ENCODE data around the gene LHX1.

LHX1 gene

GRCh38 chr17:36922175-36922574, 15.1 kb upstream of the LHX1 start:
- no peak for DNase-seq (ENCODE audit: low spot score)

GRCh38 chr17:36923814-36924221, 13.5 kb upstream of the LHX1 start:
- DNase-seq (ENCODE audit: low spot score) = no peak

GRCh38 chr17:36926226-36926625, 11.0 kb upstream of the LHX1 start:
- DNase-seq (ENCODE audit: low spot score) = no peak

GRCh38 chr17:36926701-36927100, 10.6 kb upstream of the LHX1 start:
- no peak for DNase-seq (ENCODE audit: low spot score)

- no peak for DNase-seq (ENCODE audit: low spot score)
Measured at GRCh38 chr17:36928471-36929345, 8.6 kb upstream of the LHX1 start.

- DNase-seq (ENCODE audit: low spot score) = no peak
Measured at GRCh38 chr17:36929851-36930582, 7.3 kb upstream of the LHX1 start.

GRCh38 chr17:36930583-36930900, 6.7 kb upstream of the LHX1 start:
- no peak for DNase-seq (ENCODE audit: low spot score)

- DNase-seq (ENCODE audit: low spot score) = no peak
Measured at GRCh38 chr17:36931096-36931696, 6.1 kb upstream of the LHX1 start.

GRCh38 chr17:36931697-36932382, 5.4 kb upstream of the LHX1 start:
- DNase-seq (ENCODE audit: low spot score) = no peak

- DNase-seq (ENCODE audit: low spot score) = no peak
Measured at GRCh38 chr17:36932383-36932693, 4.9 kb upstream of the LHX1 start.

GRCh38 chr17:36932694-36933511, 4.4 kb upstream of the LHX1 start:
- no peak for DNase-seq (ENCODE audit: low spot score)

- no peak for DNase-seq (ENCODE audit: low spot score)
Measured at GRCh38 chr17:36933512-36934143, 3.6 kb upstream of the LHX1 start.

- DNase-seq (ENCODE audit: low spot score) = no peak
Measured at GRCh38 chr17:36934144-36934691, 3.1 kb upstream of the LHX1 start.

- no peak for DNase-seq (ENCODE audit: low spot score)
Measured at GRCh38 chr17:36934692-36935630, 2.3 kb upstream of the LHX1 start.

GRCh38 chr17:36935671-36936454, 1.4 kb upstream of the LHX1 start:
- no peak for DNase-seq (ENCODE audit: low spot score)

GRCh38 chr17:36936455-36937000, 747 bp upstream of the LHX1 start:
- no peak for DNase-seq (ENCODE audit: low spot score)

GRCh38 chr17:36937959-36938565, 787 bp downstream of the LHX1 start:
- DNase-seq (ENCODE audit: low spot score) = no peak

GRCh38 chr17:36938566-36939051, 1.3 kb downstream of the LHX1 start:
- no peak for DNase-seq (ENCODE audit: low spot score)
